Activated T-helper 2 cell treated with anti-CD3 and anti-CD28 coated beads, Interferon-gamma antibody, Interleukin-2, Interleukin-4, amounts not matched to agents 10 μg/mL and 5 μg/mL and 100 μg/mL, durations not matched to agents 14 hours and 24 hours and 36 hours (primary cell): ENCODE measurements around the gene SCFD2. TPM values are rescaled to one million over a fixed set of nuclear protein-coding genes. Genes with fewer than 3 reads are reported as not detected.

Experiments used
- DNase-seq: peaks from one replicate; pipeline ENCODE4 v3.0.0; 2021; ENCODE audit warnings: low spot score
- H3K27ac Mint-ChIP-seq: one replicate; pipeline ENCODE4 v1.8.0; 2021; ENCODE audit warnings: mixed read lengths
- H3K27me3 Mint-ChIP-seq: one replicate; pipeline ENCODE4 v1.8.0; 2021; ENCODE audit warnings: low read depth, mixed read lengths
- H3K36me3 Mint-ChIP-seq: one replicate; pipeline ENCODE4 v1.8.0; 2021; ENCODE audit warnings: low read depth, mixed read lengths
- H3K4me1 Mint-ChIP-seq: one replicate; pipeline ENCODE4 v1.8.0; 2021; ENCODE audit warnings: low read depth, mixed read lengths
- H3K4me3 Mint-ChIP-seq: one replicate; pipeline ENCODE4 v1.8.0; 2021; ENCODE audit warnings: low read depth, mild to moderate bottlenecking, moderate library complexity, mixed read lengths
- H3K9me3 Mint-ChIP-seq: one replicate; pipeline ENCODE4 v1.8.0; 2021; ENCODE audit warnings: mixed read lengths
- intact Hi-C: fragments of 100-400 bp; cut with micrococcal nuclease; formaldehyde crosslinking; loops from one replicate; pipeline ENCODE4 v1.15.1; 2023
- total RNA-seq: library from RNA; stranded (reverse); gene quantifications from 2 replicates; pipeline ENCODE4 v1.2.3, GENCODE V29; 2022

Gene SCFD2
- total RNA-seq, 1 donor from 2014 or later: 26.3 TPM

- intact Hi-C loops: no loop called here
- Mint-ChIP-seq H3K27ac (no peak overlapping the region), H3K4me1 (peaks cover 12% of the 10 kb centered on the region), H3K27me3 (no peaks in the 10 kb centered on the region), H3K4me3 (no peak overlapping the region), H3K36me3 (no peaks in the 10 kb centered on the region), H3K9me3 (peaks cover 9% of the 10 kb centered on the region)
- DNase-seq: no peak
These were observed 541.0 kb downstream of the SCFD2 start for GRCh38 chr4:52824603-52825459.

- intact Hi-C loops: no loop called here
- peaks cover 12% of the 10 kb centered on the region for H3K4me1 Mint-ChIP-seq
- no peak for DNase-seq
- H3K9me3 Mint-ChIP-seq: peaks cover 9% of the 10 kb centered on the region
- no peaks in the 10 kb centered on the region for H3K27me3 Mint-ChIP-seq
- H3K27ac Mint-ChIP-seq: no peak overlapping the region
- no peak overlapping the region for H3K4me3 Mint-ChIP-seq
- H3K36me3 Mint-ChIP-seq: no peaks in the 10 kb centered on the region
These were observed 541.6 kb downstream of the SCFD2 start for GRCh38 chr4:52824270-52824602.

GRCh38 chr4:52823702-52824092, 542.2 kb downstream of the SCFD2 start:
- no peak overlapping the region for H3K27ac Mint-ChIP-seq
- intact Hi-C loops: no loop called here
- peaks cover 12% of the 10 kb centered on the region for H3K4me1 Mint-ChIP-seq
- no peak overlapping the region for H3K4me3 Mint-ChIP-seq
- H3K36me3 Mint-ChIP-seq: no peaks in the 10 kb centered on the region
- H3K27me3 Mint-ChIP-seq: no peaks in the 10 kb centered on the region
- H3K9me3 Mint-ChIP-seq: peaks cover 9% of the 10 kb centered on the region
- no peak for DNase-seq

Other genes with a start within 250 kb of the SCFD2 start
- 95.0 and 99.2 TPM in 2 replicates for gene FIP1L1, start 11.6 kb upstream of the SCFD2 start, total RNA-seq
- not detected in 2 replicates for gene LNX1, start 225.4 kb upstream of the SCFD2 start, total RNA-seq